ENCODE data around the gene GCNA.
A peak's percentile ranks its signal among the peaks of the same experiment; 100 is the strongest.

Gene GCNA, protein sequence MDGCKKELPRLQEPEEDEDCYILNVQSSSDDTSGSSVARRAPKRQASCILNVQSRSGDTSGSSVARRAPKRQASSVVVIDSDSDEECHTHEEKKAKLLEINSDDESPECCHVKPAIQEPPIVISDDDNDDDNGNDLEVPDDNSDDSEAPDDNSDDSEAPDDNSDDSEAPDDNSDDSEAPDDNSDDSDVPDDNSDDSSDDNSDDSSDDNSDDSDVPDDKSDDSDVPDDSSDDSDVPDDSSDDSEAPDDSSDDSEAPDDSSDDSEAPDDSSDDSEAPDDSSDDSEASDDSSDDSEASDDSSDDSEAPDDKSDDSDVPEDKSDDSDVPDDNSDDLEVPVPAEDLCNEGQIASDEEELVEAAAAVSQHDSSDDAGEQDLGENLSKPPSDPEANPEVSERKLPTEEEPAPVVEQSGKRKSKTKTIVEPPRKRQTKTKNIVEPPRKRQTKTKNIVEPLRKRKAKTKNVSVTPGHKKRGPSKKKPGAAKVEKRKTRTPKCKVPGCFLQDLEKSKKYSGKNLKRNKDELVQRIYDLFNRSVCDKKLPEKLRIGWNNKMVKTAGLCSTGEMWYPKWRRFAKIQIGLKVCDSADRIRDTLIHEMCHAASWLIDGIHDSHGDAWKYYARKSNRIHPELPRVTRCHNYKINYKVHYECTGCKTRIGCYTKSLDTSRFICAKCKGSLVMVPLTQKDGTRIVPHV

DNA sequence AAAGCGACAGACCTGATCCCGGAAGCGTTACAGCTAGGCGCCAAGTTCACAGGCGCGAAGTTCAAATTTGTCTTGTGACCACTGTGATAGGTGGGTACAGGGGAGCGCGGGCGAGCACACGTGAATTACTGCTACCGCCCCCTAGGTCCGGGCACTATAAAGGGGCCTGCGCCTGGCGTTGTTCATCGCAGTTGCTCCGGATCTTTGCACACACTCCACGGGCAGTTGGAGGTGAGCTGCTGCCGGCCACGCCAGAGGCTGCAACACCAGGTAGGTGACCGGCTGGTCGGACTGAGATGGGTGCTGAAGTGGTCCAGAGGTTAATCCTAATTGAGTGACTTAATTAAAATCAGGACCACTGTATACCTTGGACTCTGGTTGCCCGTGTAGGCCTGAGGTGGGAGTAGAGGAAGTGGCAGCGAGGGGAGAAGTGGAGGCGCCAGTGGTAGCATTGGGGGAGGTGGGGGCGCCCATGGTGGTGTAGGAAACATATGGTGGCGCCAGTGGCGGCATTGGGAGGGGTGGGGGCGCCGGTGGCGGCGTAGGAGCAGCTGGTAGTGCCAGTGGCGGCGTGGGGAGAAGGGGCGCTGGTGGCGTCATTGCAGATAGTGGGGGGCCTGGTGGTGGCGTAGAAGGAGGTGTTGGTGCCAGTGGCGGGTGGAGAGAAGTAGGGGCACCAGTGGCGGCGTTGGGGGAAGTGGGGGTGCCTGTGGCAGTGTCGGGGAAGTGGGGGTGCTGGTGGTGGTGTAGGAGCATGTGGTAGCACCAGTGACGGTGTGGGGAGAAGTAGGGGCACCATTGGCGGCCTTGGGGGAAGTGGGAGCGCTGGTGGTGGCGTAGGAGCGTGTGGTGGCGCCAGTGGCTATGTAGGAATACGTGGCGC lies at the start of gene GCNA:
Gene GCNA, plus strand, starts transcription at position 185 of the 883 bp plus-strand sequence. CDS start 2,385 bp downstream, outside the sequence.
- no peak for DNase-seq

DNA sequence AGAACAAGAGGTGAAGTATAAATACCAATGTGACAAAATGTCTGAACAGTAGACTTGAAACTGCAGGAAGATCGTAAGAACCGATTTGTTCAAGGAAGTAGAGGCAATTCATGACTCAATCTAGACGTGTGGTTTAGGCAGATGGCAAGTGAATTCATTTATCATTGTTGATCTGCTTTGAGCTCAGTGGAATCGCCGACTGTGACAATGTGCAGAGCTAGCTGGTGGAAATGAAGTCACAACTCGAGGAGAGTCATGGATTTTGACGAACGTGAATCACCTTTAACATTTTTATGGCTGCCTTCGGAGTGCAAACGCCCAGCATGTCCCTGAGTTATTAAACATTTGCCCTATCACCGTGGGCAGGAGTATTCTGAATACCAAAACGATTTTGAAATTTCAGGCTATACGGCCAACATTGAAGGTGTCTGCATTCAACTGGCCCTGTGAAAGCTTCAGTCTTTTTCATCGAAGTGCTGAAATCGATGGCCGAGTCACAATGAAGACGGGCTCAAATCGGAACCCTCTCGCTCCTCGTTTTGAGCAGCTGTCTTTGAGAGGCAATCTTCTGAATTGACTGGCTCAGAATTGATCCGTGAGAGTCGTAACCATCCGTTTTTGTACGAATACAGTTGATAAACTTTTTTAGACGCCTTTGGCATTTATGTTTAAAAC lies 46.0 kb upstream of the GCNA start:
- peak; percentile 69 for DNase-seq

DNA sequence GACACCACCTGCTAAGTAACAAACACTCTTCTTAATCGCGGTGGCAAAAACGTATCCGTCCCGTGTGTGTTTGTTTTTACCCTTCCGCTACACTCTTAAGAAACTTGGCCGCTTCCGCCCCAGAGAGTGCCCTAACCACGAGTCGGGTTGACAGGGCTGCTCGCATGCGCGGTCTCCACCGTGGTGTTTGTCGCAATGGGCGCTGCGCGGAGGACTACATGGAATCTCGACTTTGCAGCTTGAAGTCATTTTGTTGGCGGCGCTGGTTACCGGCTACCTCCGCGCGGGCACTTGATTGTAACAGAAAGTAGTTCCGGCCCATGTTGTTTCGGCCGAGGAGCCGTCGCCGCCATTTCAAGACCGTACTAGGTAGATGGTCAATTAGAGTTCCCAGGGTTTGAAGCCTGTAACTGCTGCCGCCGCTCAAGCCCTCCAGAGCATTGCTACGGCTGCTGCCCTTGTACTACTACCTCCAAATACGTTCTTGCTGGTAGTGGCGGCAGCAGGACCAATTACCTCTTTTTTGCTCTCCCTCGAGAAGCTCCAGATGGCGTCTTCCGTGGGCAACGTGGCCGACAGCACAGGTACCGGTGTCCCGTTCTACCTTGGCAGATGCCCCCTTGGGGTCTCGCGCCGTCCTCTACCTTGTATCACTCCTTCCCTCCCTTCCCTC lies 45.3 kb upstream of the GCNA start, which contains the start of gene OGT:
Gene OGT, plus strand, starts transcription at position 352 of the 673 bp plus-strand sequence. Its CDS starts 196 bp downstream, at position 548.
- DNase-seq = peak; percentile 94

DNA sequence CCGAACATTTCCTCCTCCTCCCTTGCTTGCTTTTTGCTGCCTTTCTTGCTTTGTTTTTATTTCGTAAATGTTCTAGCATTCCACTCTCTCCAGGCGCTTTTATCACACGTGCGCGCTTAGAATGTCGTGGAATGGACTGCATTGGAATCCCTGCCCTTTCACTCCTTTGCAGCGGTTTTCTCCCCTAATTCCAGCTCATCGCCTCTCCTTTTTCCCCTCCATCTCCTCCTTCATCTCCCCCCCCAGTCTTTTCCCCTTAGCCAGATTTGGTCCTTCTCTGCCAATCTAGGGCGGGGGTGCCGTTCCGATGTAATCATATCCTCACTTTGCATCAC lies 44.8 kb upstream of the GCNA start:
- peak; percentile 37 for DNase-seq

DNA sequence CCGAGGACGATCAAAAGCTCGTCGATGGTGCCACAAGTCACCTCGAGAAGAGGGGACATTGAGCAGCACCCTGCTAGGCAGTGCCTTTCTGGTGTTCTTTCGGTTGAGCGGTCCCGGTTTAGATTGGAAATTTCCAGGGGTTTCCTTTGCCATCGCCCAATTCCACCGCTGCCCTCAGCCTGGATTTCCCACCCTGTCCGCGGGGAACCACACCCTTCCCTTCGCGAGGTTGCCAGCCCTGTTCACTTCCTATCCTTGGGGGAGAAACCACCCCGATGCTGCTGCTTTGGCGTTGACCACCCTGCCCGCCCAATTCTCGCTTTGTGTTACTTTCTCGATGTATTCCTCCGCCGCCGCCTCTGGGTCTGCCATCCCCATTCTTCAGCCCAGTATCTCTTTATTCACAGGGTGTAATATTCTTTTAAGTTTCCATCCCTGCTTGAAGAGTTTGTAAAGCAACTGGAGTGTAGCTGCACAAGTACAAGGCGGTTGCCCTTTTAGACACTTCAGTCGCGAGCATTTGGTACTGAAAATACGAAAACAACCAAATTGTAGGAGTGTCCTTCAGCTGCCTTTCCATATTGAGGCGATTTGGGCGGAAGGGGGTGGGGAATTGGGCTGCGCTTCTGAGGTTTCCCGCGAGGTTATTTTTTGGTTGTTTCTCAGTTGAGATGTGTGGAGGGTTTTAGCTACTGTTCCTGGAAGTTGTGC lies 44.2 kb upstream of the GCNA start:
- peak; percentile 70 for DNase-seq

DNA sequence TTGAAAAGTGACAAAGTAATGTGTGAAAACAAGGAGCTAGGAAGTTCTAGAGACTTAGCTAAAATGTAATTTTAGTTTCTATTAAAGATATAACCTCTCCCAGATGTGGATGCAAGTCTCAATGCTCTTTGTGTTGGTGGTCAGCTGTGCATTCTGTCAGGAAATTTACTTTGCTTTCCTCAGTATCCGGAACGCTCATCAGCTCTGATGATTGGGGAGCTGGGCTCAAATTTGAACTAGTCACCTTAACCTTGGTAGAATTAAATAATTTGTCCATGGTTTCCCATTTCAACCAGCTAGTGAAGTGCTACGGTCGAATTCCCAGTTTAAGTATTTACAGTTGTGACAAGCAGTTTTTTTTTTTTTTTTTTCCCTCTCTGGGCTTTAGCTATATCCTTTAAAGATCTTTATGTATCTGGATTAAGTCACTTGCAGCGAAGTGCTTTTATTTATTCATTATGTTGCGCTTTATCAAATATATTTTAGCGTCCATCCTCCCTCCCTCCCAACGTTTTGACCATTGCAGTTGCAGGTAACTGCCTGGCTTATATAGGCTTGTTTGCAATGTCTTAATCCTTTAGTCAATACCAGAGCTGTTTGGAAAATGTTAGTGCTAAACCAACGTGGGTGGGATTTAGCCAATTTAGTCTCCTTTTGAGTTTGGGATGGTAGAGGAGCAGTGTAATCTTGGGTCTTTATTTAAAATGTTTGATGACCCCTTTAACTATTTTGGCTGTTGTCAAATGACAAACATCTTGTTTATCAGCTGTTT lies 43.3 kb upstream of the GCNA start:
- DNase-seq = no peak

DNA sequence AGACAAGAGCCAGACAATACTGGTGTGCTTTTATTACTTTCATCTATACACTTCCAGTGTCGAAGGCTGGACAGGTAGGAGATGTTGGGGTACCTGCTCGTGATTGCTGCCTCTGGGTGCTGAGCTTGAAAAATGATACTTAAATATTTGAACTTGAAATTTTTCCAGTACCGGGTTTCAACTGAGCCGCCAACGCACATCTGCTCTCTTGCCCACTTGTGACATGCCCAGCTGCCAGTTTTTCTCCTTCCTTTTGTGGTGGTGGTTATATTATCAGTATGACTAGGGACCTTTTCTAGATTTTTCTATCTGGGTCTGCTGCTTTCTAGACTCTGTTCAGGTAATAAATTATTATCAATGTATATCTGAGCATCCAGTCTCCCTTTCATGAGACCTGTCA lies 42.0 kb upstream of the GCNA start:
- DNase-seq = peak; percentile 13

DNA sequence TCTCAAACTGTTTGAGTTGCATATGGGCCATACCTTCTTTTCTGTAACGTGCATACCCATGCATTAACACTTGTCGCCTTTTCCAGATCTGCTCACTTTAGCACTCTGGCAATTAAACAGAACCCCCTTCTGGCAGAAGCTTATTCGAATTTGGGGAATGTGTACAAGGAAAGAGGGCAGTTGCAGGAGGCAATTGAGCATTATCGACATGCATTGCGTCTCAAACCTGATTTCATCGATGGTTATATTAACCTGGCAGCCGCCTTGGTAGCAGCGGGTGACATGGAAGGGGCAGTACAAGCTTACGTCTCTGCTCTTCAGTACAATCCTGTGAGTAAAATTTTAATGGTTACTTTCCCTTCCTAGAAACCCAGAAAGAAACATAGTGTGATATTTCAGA lies 40.5 kb upstream of the GCNA start:
- DNase-seq = no peak

DNA sequence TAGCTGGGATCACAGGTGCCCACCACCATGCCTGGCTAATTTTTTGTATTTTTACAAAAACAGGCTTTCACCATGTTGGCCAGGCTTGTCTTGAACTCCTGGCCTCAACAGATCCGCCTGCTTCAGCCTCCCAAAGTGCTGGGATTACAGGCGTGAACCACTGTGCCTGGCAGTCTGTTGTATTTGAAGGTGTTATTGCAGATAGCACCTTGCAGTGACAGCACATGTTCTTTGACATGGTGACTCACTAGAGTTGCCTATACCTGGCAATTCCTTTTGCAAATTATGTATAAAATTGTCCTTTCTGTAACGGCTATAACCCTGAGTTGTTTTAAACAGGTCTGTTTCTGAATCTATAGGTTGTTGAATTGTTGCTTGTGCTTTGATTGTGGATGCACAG lies 37.4 kb upstream of the GCNA start:
- no peak for DNase-seq

DNA sequence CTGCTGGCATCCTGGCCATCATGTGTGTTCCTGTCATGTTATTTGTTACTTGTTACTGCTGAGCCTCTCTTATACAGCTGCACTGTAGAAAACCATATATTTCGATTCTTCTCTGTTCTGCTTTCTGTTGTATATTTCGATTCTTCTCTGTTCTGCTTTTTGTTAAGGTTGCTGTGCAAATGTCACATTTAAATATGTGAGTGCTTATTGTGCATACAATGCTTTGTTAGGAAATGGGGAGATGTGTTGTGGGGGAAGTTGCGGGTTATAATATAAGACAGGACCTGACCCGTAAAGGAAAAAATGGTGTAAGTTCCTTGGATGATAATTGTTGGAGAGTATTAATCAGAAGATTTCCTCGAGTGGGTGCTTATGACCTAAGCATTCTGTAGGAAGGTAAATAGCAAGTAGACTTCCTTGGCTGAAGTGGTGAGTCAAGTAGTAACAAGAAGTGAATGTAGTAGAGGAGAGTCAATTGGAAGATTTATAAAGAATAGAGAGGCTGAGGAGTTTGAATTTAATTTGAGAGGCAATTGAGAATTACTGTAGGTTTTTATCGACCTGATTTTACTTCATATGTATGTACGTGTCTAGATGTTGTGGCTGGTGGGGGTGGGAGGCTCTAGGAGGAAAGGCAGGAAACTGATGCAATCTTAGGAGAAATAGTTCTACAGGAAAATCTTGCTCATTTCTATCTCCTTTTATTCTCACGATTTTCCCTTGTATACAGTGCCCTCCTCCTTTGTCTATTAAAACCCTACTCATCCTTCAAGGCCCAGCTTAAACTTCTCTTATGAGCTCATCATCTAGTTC lies 36.8 kb upstream of the GCNA start:
- DNase-seq = peak; percentile 15

DNA sequence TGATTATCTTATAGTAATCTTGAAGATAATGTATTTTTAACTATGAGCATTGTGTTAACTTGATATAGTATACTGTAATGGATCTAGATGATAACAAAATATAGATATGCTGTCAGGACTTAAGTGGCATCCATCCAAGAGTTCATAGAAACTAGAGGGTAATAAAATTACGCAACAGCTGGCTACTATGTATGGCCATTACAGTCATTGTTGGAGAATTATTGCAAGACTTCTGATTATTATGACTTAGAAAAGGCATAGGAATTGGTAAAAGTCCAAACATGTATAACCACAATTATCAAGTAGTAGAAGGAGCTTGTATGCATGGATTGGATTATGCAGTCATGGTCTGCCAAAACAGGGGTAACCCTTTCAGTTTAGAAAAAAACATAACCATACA lies 35.8 kb upstream of the GCNA start:
- no peak for DNase-seq

DNA sequence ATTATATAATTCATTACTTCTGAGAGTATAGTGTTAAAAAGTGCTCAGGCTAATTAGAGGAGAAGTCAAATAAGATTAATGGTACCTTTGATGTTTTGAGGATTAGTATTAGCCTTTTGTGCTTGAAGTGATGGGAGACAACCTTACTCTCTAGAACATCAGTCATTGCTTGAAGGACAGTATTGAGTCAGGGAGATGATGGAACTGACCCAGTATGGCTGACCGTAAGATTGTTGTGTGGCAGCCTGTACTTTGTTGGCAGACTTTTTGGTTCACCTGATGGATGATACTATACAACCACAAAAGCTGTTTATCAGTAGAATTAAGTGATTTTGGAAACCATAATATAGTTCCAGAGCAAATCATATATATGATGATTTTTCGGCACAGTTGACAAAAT lies 35.4 kb upstream of the GCNA start:
- no peak for DNase-seq

DNA sequence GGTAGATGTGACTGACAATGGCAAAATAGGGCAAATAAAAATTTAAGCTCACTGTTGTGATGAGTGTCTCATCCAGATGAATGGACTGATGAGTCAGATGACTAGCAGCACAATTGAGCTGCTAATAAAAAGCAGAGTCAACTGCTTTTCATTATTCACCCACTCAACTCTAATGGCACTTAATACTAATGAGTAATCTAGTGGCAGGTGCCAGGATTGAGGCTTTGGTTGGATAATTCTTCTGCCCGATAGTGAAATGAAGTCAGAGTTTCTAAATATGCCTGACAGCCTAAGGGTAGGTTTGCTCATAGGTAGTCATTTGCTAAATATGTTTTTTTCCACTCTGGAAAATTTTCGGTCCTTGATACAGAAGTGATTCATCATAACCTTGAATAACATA lies 34.9 kb upstream of the GCNA start:
- no peak for DNase-seq

DNA sequence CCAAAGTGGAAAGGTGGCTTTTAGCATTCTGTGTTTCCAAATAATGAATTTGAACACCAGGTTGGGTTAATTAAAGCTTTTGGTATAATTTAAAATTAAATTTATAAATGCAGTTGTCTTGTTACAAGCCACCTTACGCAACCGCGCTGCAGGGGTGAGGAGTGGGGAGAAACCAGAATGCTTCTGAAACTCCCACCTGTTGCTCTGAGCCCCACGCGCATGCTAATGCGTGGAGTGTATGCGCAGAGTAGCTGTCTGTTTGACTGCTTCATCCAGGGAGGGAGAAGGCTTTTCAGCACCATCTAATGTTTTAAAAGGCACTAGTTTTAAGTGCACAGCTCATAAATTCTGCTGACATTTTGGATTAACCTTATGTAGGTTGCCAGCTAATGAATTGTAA lies 32.9 kb upstream of the GCNA start:
- no peak for DNase-seq

DNA sequence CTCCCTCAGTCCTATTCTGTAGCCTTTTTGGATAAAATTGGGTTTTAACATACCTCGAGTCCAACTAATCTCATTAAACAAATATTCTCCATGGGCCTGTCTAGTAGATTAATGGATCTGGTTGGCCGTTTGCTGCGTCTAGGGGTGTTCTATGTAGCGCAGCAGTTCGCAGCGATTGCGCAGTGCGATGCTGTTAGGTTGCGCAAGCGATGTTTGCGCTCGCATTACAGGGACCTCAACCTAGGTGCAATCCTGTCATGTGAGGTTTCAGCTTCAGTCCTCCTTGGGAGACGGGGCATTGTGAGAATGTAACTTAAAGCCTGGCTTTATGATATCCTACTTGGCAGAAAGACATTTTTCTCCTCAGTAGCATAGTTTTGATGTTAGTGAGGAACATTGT lies 31.4 kb upstream of the GCNA start:
- DNase-seq = no peak

DNA sequence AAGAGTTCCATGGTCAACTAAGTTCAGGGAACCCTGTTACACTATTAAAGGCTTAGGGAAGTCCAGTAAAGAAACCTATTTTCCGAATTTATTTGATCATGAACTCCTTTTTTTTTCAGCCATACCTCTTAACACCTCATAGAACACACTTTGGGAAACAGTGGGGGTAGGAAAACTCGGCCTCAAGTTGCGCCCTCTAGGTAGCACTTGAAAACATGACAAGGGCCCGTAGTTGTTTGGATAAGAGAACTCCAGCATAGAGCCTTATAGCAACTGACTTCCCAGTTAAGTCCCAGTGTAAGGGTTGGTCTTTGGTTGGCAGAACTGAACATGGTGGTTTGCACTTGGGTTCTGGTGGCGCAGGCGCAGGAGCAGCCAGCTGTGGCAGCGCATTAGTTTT lies 30.9 kb upstream of the GCNA start:
- DNase-seq = no peak

DNA sequence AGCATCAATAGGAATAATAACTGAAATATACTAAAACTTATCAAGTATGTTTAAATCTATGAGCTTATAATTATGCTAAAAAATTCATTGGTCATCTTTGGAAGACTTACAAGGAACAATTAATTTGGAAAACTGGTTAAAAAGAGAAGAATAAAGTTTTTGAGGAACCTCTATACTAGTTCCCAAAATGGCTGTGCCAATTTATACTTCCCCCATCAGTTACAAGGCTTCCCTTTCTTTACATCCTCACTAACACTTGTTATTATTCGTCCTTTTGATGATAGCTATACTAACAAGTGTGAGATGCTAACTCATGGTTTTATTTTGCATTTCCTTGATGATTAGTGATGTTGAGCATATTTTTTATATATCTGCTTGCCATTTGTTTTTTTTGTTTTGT lies 28.3 kb upstream of the GCNA start:
- DNase-seq = no peak

DNA sequence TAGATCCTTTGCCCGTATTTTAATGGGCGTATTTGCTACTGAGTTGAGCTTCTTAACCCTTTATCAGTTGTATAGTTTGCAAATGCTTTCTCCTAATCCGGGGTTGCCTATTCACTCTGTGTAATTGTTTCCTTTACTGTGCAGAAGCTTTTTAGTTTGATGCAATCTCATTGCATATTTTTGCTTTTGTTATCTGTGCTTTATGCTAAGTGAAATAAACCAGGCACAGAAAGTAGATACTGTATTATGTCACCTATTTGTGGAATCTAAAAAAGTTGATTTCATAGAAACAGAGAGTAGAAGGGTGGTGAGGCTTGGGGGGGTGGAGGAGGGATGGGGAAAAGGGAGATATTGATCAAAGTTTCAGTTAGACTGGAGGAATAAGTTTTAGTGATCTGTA lies 27.7 kb upstream of the GCNA start:
- no peak for DNase-seq

DNA sequence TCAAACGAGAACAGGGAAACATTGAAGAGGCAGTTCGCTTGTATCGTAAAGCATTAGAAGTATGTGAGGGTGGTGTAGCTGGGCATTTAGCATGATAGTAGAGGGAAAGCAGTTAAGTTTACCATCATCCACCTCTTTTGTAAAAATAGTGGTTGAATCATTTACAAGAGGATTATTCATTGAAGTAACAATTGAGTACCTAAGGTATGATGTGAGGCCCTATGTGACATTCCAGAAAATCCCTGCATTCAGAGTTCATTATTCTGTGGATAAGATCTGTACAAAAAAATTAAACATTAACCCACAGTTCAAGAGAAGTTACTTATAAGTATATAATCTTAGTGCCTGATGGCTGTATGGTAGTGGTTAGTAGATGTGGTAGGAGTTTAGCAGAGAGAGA lies 22.2 kb upstream of the GCNA start:
- DNase-seq = no peak

DNA sequence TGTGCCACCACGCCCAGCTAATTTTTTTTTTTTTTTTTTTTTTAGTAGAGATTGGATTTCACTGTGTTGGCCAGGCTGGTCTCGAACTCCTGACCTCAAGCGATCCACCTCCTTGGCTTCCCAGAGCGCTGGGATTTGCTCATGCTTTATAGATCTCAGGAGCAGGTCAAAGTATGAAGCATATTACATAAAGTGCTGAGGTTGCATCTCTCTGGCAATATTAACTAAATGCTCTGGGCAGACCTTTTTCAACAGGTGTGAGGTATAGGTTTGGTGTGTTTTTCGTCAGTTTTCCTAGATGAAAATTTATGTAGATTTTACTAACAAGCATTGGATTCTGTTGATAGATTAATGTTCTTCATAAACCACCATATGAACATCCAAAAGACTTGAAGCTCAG lies 19.3 kb upstream of the GCNA start:
- DNase-seq = no peak
